Measurements from ENCODE around the gene P2RY6. TPM values are rescaled to one million over a fixed set of nuclear protein-coding genes. Genes with fewer than 3 reads are reported as not detected.

P2RY6 gene
- total RNA-seq, 1 experiment from 2014 or later, result 0.15 TPM

DNA sequence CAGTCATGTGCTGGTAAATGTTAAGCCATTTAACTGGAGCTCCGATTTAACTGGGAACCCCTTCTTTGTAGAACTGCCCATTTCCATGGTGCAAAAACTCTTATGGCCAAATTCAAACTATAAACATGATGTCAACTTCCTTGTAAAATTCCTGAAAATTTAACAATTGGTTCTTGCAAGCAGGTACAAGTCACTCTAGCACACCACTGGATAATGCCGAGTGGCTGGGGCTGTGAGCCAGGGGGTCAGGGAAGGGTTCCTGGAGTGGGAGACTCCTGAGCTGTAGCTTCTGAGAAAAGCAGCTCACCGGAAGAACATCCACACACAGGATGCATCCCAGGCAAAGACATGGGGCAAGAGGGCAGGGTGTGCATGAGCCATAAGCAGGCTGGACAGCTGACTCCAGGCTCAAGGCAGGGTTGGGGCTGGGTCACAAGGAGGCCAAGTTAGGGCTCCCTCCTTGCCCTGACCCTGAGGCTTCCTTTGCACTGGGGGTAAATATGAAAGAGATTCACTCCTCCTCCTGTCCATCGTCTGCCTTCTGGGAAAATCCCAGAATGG is 35.9 kb upstream of the P2RY6 start:
- Histone ChIP-seq H3K4me1 (ENCODE audit: control insufficient read depth in 1 of 2, insufficient read depth in 2 of 2, low read length in 2 of 2) (peaks cover 0 to 14% of the 10 kb centered on the region in 2 experiments; a peak in 1 of 4 replicates), H3K36me3 (ENCODE audit: control insufficient read depth in 1 of 2, insufficient read depth in 2 of 2, low read length in 2 of 2) (no peaks in the 10 kb centered on the region), H3K9me2 (ENCODE audit: insufficient read depth) (no peaks in the 10 kb centered on the region), H3K27ac (ENCODE audit: low read depth, low read length) (no peak overlapping the region), H3K27me3 (ENCODE audit: insufficient read depth, low read length) (no peaks in the 10 kb centered on the region), H3K4me2 (ENCODE audit: low read length) (no peak overlapping the region), H3K79me2 (ENCODE audit: insufficient read depth, low read length) (no peaks in the 10 kb centered on the region), H3K4me3 (replicated peaks in 1 of 2; ENCODE audit: low read depth in 1 of 2, low read length in 2 of 2) (no peak overlapping the region), H3K9me3 (ENCODE audit: control insufficient read depth in 1 of 2, insufficient read depth in 1 of 2, low read depth in 1 of 2, low read length in 2 of 2) (no peaks in the 10 kb centered on the region), H2AFZ (ENCODE audit: low read depth, low read length, poor library complexity, severe bottlenecking) (no peak overlapping the region), H3K9ac (ENCODE audit: low read length) (no peak overlapping the region), H4K20me1 (ENCODE audit: insufficient read depth) (no peaks in the 10 kb centered on the region)
- no TSS peak for BruUV-seq (replicated peaks)
- RAD21 ChIA-PET (ENCODE audit: low non-redundant PET in 1 of 2, low total read pairs in 2 of 2, uncharacterized antibody in 2 of 2, unreplicated experiment in 2 of 2), result interaction anchor here (1.1 to 1.3 kb wide), 3 partner anchors 50 to 51 kb away, joined by 3 to 9 read pairs (median 4); no protein-coding TSS in a partner anchor
- ATAC-seq (no peak), DNase-seq (ENCODE audit: low read depth, low spot score) (no peak)
- intact Hi-C loops (cut with micrococcal nuclease), result no loop called here
- POLR2A ChIA-PET, result interaction anchor here (0.6 kb wide), 1 partner anchor 71 kb away, joined by 3 read pairs; no protein-coding TSS in a partner anchor
- CTCF ChIA-PET, result interaction anchor here (1.0 to 2.6 kb wide), 20 partner anchors 9 to 424 kb away, joined by 3 to 35 read pairs (median 5); no protein-coding TSS in a partner anchor
- TF ChIP-seq, protein P1, sequence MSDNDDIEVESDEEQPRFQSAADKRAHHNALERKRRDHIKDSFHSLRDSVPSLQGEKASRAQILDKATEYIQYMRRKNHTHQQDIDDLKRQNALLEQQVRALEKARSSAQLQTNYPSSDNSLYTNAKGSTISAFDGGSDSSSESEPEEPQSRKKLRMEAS (IDR thresholded peaks at IDR 0.05), result no peak
- TF ChIP-seq CEBPB (IDR thresholded peaks at IDR 0.05; ENCODE audit: low read depth), result no peak
- TF ChIP-seq POLR2AphosphoS5 (IDR thresholded peaks at IDR 0.05; ENCODE audit: low read depth, low read length), result no peak
- no peak for TF ChIP-seq POLR2A (IDR thresholded peaks at IDR 0.05; ENCODE audit: borderline replicate concordance, extremely low read depth, insufficient read depth, insufficient read length)
- TF ChIP-seq, protein P2, sequence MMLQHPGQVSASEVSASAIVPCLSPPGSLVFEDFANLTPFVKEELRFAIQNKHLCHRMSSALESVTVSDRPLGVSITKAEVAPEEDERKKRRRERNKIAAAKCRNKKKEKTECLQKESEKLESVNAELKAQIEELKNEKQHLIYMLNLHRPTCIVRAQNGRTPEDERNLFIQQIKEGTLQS (IDR thresholded peaks at IDR 0.05), result no peak
- TF ChIP-seq, protein P3, sequence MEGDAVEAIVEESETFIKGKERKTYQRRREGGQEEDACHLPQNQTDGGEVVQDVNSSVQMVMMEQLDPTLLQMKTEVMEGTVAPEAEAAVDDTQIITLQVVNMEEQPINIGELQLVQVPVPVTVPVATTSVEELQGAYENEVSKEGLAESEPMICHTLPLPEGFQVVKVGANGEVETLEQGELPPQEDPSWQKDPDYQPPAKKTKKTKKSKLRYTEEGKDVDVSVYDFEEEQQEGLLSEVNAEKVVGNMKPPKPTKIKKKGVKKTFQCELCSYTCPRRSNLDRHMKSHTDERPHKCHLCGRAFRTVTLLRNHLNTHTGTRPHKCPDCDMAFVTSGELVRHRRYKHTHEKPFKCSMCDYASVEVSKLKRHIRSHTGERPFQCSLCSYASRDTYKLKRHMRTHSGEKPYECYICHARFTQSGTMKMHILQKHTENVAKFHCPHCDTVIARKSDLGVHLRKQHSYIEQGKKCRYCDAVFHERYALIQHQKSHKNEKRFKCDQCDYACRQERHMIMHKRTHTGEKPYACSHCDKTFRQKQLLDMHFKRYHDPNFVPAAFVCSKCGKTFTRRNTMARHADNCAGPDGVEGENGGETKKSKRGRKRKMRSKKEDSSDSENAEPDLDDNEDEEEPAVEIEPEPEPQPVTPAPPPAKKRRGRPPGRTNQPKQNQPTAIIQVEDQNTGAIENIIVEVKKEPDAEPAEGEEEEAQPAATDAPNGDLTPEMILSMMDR (IDR thresholded peaks at IDR 0.05 in 2 of 3, conservative IDR thresholded peaks at IDR 0.05 in 1 of 3; ENCODE audit: borderline replicate concordance in 1 of 3, insufficient read depth in 1 of 3, low read depth in 2 of 3, low read length in 2 of 3), result no peak
- TF ChIP-seq EZH2 (IDR thresholded peaks at IDR 0.05), result no peak
- no peak for TF ChIP-seq EGR1 (IDR thresholded peaks at IDR 0.05; ENCODE audit: low read depth)
- TF ChIP-seq YY1 (IDR thresholded peaks at IDR 0.05; ENCODE audit: extremely low read depth, insufficient replicate concordance, low read depth, low read length), result no peak
- TF ChIP-seq FOSL1 (IDR thresholded peaks at IDR 0.05; ENCODE audit: low read depth), result no peak
- TF ChIP-seq RAD21 (IDR thresholded peaks at IDR 0.05; ENCODE audit: low read depth), result no peak
- TF ChIP-seq ZNF274 (IDR thresholded peaks at IDR 0.05; ENCODE audit: low read depth, low read length), result no peak
- TF ChIP-seq SRF (IDR thresholded peaks at IDR 0.05; ENCODE audit: low read depth), result no peak
- no peak for TF ChIP-seq CBX3 (IDR thresholded peaks at IDR 0.05; ENCODE audit: low read depth)
- TF ChIP-seq TCF7L2 (IDR thresholded peaks at IDR 0.05; ENCODE audit: borderline replicate concordance, extremely low read depth, insufficient read depth, insufficient read length), result no peak
- TF ChIP-seq ZFX (IDR thresholded peaks at IDR 0.05), result no peak
- TF ChIP-seq, protein P4, sequence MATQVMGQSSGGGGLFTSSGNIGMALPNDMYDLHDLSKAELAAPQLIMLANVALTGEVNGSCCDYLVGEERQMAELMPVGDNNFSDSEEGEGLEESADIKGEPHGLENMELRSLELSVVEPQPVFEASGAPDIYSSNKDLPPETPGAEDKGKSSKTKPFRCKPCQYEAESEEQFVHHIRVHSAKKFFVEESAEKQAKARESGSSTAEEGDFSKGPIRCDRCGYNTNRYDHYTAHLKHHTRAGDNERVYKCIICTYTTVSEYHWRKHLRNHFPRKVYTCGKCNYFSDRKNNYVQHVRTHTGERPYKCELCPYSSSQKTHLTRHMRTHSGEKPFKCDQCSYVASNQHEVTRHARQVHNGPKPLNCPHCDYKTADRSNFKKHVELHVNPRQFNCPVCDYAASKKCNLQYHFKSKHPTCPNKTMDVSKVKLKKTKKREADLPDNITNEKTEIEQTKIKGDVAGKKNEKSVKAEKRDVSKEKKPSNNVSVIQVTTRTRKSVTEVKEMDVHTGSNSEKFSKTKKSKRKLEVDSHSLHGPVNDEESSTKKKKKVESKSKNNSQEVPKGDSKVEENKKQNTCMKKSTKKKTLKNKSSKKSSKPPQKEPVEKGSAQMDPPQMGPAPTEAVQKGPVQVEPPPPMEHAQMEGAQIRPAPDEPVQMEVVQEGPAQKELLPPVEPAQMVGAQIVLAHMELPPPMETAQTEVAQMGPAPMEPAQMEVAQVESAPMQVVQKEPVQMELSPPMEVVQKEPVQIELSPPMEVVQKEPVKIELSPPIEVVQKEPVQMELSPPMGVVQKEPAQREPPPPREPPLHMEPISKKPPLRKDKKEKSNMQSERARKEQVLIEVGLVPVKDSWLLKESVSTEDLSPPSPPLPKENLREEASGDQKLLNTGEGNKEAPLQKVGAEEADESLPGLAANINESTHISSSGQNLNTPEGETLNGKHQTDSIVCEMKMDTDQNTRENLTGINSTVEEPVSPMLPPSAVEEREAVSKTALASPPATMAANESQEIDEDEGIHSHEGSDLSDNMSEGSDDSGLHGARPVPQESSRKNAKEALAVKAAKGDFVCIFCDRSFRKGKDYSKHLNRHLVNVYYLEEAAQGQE (IDR thresholded peaks at IDR 0.05; ENCODE audit: low read depth), result no peak
- TF ChIP-seq SIN3A (IDR thresholded peaks at IDR 0.05; ENCODE audit: low read depth), result no peak
- no peak for TF ChIP-seq SP1 (IDR thresholded peaks at IDR 0.05; ENCODE audit: low read depth)

All from HCT116 (cell line).